Measurements from ENCODE around the gene SKAP1.

SKAP1 gene

GRCh38 chr17:48202959-48203358, 227.1 kb downstream of the SKAP1 start:
- TF ChIP-seq CTCF (IDR thresholded peaks at IDR 0.05; ENCODE audit: low read length, missing control alignments) = no peak
- H3K4me3 ChIP-seq (replicated peaks; ENCODE audit: low read depth, low read length) = no peak overlapping the region
- DNase-seq (ENCODE audit: low read depth) = no peak

GRCh38 chr17:48198950-48199541, 231.0 kb downstream of the SKAP1 start:
- no peak for DNase-seq (ENCODE audit: low read depth)
- no peak for TF ChIP-seq CTCF (IDR thresholded peaks at IDR 0.05; ENCODE audit: low read length, missing control alignments)
- H3K4me3 ChIP-seq (replicated peaks; ENCODE audit: low read depth, low read length) = no peak overlapping the region

- TF ChIP-seq CTCF (IDR thresholded peaks at IDR 0.05; ENCODE audit: low read length, missing control alignments) = no peak
- no peak for DNase-seq (ENCODE audit: low read depth)
- H3K4me3 ChIP-seq (replicated peaks; ENCODE audit: low read depth, low read length) = no peak overlapping the region
Observed at GRCh38 chr17:48195910-48196309, 234.1 kb downstream of the SKAP1 start.

- DNase-seq (ENCODE audit: low read depth) = peak; percentile 41
- H3K4me3 ChIP-seq (replicated peaks; ENCODE audit: low read depth, low read length) = no peak overlapping the region
- TF ChIP-seq CTCF (IDR thresholded peaks at IDR 0.05; ENCODE audit: low read length, missing control alignments) = no peak
Observed at GRCh38 chr17:48194097-48194550, 235.9 kb downstream of the SKAP1 start.

GRCh38 chr17:48192321-48192731, 237.7 kb downstream of the SKAP1 start:
- no peak overlapping the region for H3K4me3 ChIP-seq (replicated peaks; ENCODE audit: low read depth, low read length)
- TF ChIP-seq CTCF (IDR thresholded peaks at IDR 0.05; ENCODE audit: low read length, missing control alignments) = no peak
- no peak for DNase-seq (ENCODE audit: low read depth)

- no peak for DNase-seq (ENCODE audit: low read depth)
- TF ChIP-seq CTCF (IDR thresholded peaks at IDR 0.05; ENCODE audit: low read length, missing control alignments) = no peak
- H3K4me3 ChIP-seq (replicated peaks; ENCODE audit: low read depth, low read length) = no peak overlapping the region
Observed at GRCh38 chr17:48191362-48191761, 238.7 kb downstream of the SKAP1 start.

GRCh38 chr17:48190871-48191270, 239.1 kb downstream of the SKAP1 start:
- no peak for DNase-seq (ENCODE audit: low read depth)
- TF ChIP-seq CTCF (IDR thresholded peaks at IDR 0.05; ENCODE audit: low read length, missing control alignments) = no peak
- no peak overlapping the region for H3K4me3 ChIP-seq (replicated peaks; ENCODE audit: low read depth, low read length)

All from fibroblast of pulmonary artery (primary cell).